ENCODE measurements around the gene ACACA. TPM values are rescaled to one million over a fixed set of nuclear protein-coding genes. Genes with fewer than 3 reads are reported as not detected.

Gene ACACA
- total and polyA plus RNA-seq, 2 donors (not counting 1 experiment from before 2014, with no cell fraction given) = 4.8 to 26.2 TPM

GRCh38 chr17:37160944-37161343 is 245.7 kb downstream of the ACACA start:
- Histone ChIP-seq H3K36me3 (replicated peaks in 1 of 2; ENCODE audit: control extremely low read depth in 1 of 2, control insufficient read depth in 1 of 2, extremely low read depth in 1 of 2, insufficient read depth in 2 of 2, low read length in 1 of 2) (peaks cover 5 to 6% of the 10 kb centered on the region in 2 experiments), H3K4me2 (replicated peaks; ENCODE audit: low read depth, low read length, poor library complexity, severe bottlenecking) (no peak overlapping the region), H3K4me1 (ENCODE audit: control insufficient read depth in 2 of 2, insufficient read depth in 2 of 2, low read length in 2 of 2) (no peaks in the 10 kb centered on the region), H3K27me3 (replicated peaks in 1 of 4; ENCODE audit: control extremely low read depth in 1 of 4, control insufficient read depth in 3 of 4, insufficient read depth in 4 of 4, low read length in 3 of 4) (no peaks in the 10 kb centered on the region), H3K9ac (ENCODE audit: low read length) (no peak overlapping the region), H3K79me2 (ENCODE audit: control insufficient read depth, insufficient read depth, low read length) (no peaks in the 10 kb centered on the region), H3K4me3 (ENCODE audit: control extremely low read depth in 1 of 5, extremely low read depth in 1 of 5, insufficient read depth in 1 of 5, low read depth in 2 of 5, low read length in 4 of 5) (no peak overlapping the region), H2AFZ (ENCODE audit: insufficient read depth, low read depth, low read length, poor library complexity, severe bottlenecking) (no peak overlapping the region), H3K9me3 (ENCODE audit: control extremely low read depth in 1 of 3, control insufficient read depth in 2 of 3, insufficient read depth in 1 of 3, low read length in 2 of 3) (no peaks in the 10 kb centered on the region), H4K20me1 (ENCODE audit: control insufficient read depth, insufficient read depth, low read length, poor library complexity, severe bottlenecking) (no peaks in the 10 kb centered on the region), H3K27ac (ENCODE audit: low read length in 2 of 2) (no peak overlapping the region)
- no peaks in the 10 kb centered on the region for H3K9me3 Mint-ChIP-seq (ENCODE audit: insufficient read depth)
- intact Hi-C loops (cut with micrococcal nuclease) = no loop called here
- no peak overlapping the region for H3K27ac Mint-ChIP-seq
- H3K27me3 Mint-ChIP-seq = no peaks in the 10 kb centered on the region
- TF ChIP-seq EZH2 (IDR thresholded peaks at IDR 0.05; ENCODE audit: borderline replicate concordance, insufficient read depth, low read depth, low read length, poor library complexity, severe bottlenecking) (no peak), CTCF (IDR thresholded peaks at IDR 0.05) (no peak)
- H3K4me1 Mint-ChIP-seq = no peaks in the 10 kb centered on the region
- POLR2A ChIA-PET = no interaction called here
- DNase-seq = no peak
- CTCF ChIA-PET = interaction anchor here (2.1 kb wide), 1 partner anchor 9 kb away, joined by 5 read pairs; no protein-coding TSS in a partner anchor
- no peak overlapping the region for H3K4me3 Mint-ChIP-seq
- no peak for ATAC-seq (ENCODE audit: low read depth)

- H3K27ac Mint-ChIP-seq = no peak overlapping the region
- no peak overlapping the region for H3K4me3 Mint-ChIP-seq
- no peaks in the 10 kb centered on the region for H3K9me3 Mint-ChIP-seq (ENCODE audit: insufficient read depth)
- no peak overlapping the region for H3K27ac ChIP-seq (ENCODE audit: low read length in 2 of 2)
- no peaks in the 10 kb centered on the region for H3K4me1 Mint-ChIP-seq
- WGBS (ENCODE audit: insufficient coverage) = 100% methylated on average over 3 of the region's 5 CpGs
- TF ChIP-seq EZH2 (IDR thresholded peaks at IDR 0.05; ENCODE audit: borderline replicate concordance, insufficient read depth, low read depth, low read length, poor library complexity, severe bottlenecking) (no peak), CTCF (IDR thresholded peaks at IDR 0.05) (no peak)
- H4K20me1 ChIP-seq (ENCODE audit: control insufficient read depth, insufficient read depth, low read length, poor library complexity, severe bottlenecking) = no peaks in the 10 kb centered on the region
- no peaks in the 10 kb centered on the region for H3K4me1 ChIP-seq (ENCODE audit: control insufficient read depth in 2 of 2, insufficient read depth in 2 of 2, low read length in 2 of 2)
- no peak for ATAC-seq (ENCODE audit: low read depth)
- no peak overlapping the region for H3K9ac ChIP-seq (ENCODE audit: low read length)
- no peak overlapping the region for H3K4me3 ChIP-seq (ENCODE audit: control extremely low read depth in 1 of 5, extremely low read depth in 1 of 5, insufficient read depth in 1 of 5, low read depth in 2 of 5, low read length in 4 of 5)
- no peak overlapping the region for H2AFZ ChIP-seq (ENCODE audit: insufficient read depth, low read depth, low read length, poor library complexity, severe bottlenecking)
- H3K36me3 ChIP-seq (replicated peaks in 1 of 2; ENCODE audit: control extremely low read depth in 1 of 2, control insufficient read depth in 1 of 2, extremely low read depth in 1 of 2, insufficient read depth in 2 of 2, low read length in 1 of 2) = peaks cover 5 to 6% of the 10 kb centered on the region in 2 experiments
- ChIA-PET CTCF (no interaction called here), POLR2A (no interaction called here)
- no peaks in the 10 kb centered on the region for H3K9me3 ChIP-seq (ENCODE audit: control extremely low read depth in 1 of 3, control insufficient read depth in 2 of 3, insufficient read depth in 1 of 3, low read length in 2 of 3)
- no peaks in the 10 kb centered on the region for H3K27me3 Mint-ChIP-seq
- no peak for DNase-seq
- no peak overlapping the region for H3K4me2 ChIP-seq (replicated peaks; ENCODE audit: low read depth, low read length, poor library complexity, severe bottlenecking)
- H3K79me2 ChIP-seq (ENCODE audit: control insufficient read depth, insufficient read depth, low read length) = no peaks in the 10 kb centered on the region
- no peaks in the 10 kb centered on the region for H3K27me3 ChIP-seq (replicated peaks in 1 of 4; ENCODE audit: control extremely low read depth in 1 of 4, control insufficient read depth in 3 of 4, insufficient read depth in 4 of 4, low read length in 3 of 4)
- intact Hi-C loops (cut with micrococcal nuclease) = no loop called here
Observed at GRCh38 chr17:37158290-37158689, 248.3 kb downstream of the ACACA start.

All from B cell (primary cell).